Gastrocnemius medialis (tissue), 4 donors: Measurements from ENCODE around the gene ABCG4. TPM values are rescaled to one million over a fixed set of nuclear protein-coding genes. Genes with fewer than 3 reads are reported as not detected.

Experiments
- ATAC-seq, 2 donors: fragments of 150-250 bp; one replicate each; pipeline ENCODE4 v1.9.1; 2016
- DNase-seq, 2 donors: peaks; one replicate each; pipeline ENCODE4 v3.0.0-alpha.2; 2019
- H3K27ac ChIP-seq, 4 donors: fragments of 200-600 bp; sonication (generic); 1 replicate in 1 of 4; 2 replicates in 3 of 4; pipeline ENCODE4 v1.5.1; 2016 to 2018; ENCODE audit warnings: mild to moderate bottlenecking in 2 of 4, moderate library complexity in 1 of 4
- H3K27me3 ChIP-seq, 3 donors: fragments of 200-600 bp; sonication (generic) in 2 of 3; 1 replicate in 1 of 3; 2 replicates in 2 of 3; pipeline versions ENCODE4 v1.5.1 to v1.6.0; 2016 to 2019; ENCODE audit warnings: mild to moderate bottlenecking in 1 of 3, moderate library complexity in 1 of 3
- H3K36me3 ChIP-seq, 2 donors: fragments of 200-600 bp; sonication (generic) in 1 of 2; one replicate each; pipeline ENCODE4 v1.5.1; 2017 to 2018
- H3K4me1 ChIP-seq, 2 donors: fragments of 200-600 bp; sonication (generic) in 1 of 2; one replicate each; pipeline ENCODE4 v1.5.1; 2016 to 2017; ENCODE audit warnings: mild to moderate bottlenecking in 2 of 2
- H3K4me3 ChIP-seq, 4 donors: fragments of 200-600 bp; sonication (generic) in 3 of 4; 1 replicate in 1 of 4; 2 replicates in 3 of 4; pipeline ENCODE4 v1.5.1; 2016 to 2019; ENCODE audit warnings: mild to moderate bottlenecking in 2 of 4
- H3K9me3 ChIP-seq, 3 donors: fragments of 200-600 bp; sonication (generic) in 2 of 3; 1 replicate in 1 of 3; 2 replicates in 2 of 3; pipeline ENCODE4 v1.5.1; 2016 to 2019
- CTCF ChIP-seq, 5 experiments: fragments of 450-650 bp in 3 of 5; fragments of 200-600 bp in 2 of 5; sonication (generic) in 2 of 5; IDR thresholded peaks in 4 of 5; conservative IDR thresholded peaks in 1 of 5; 1 replicate in 4 of 5; 2 replicates in 1 of 5; pipeline ENCODE4 v1.5.1; 2016 to 2019; ENCODE audit warnings: antibody characterized with exemption in 5 of 5, mild to moderate bottlenecking in 3 of 5, moderate library complexity in 3 of 5
- POLR2A ChIP-seq, 2 donors: fragments of 450-650 bp; IDR thresholded peaks; one replicate each; pipeline ENCODE4 v1.6.1; 2017; ENCODE audit warnings: antibody characterized with exemption in 2 of 2, mild to moderate bottlenecking in 2 of 2, moderate library complexity in 2 of 2
- in situ Hi-C, 4 donors: fragments of 200-750 bp; cut with MboI; loops; one replicate each; pipeline versions ENCODE4 v1.15.0 to v1.8.0; 2017; ENCODE audit warnings: low sequenced_read_pairs in 4 of 4
- intact Hi-C: fragments of 100-400 bp; cut with DNase I; formaldehyde crosslinking; loops from one replicate; pipeline ENCODE4 v1.15.1; 2023; ENCODE audit warnings: low total_unique reads
- total RNA-seq, 4 donors: library from RNA; depleted of rRNA; stranded (reverse); fragments of >200 nt; gene quantifications; one replicate each; pipeline versions ENCODE4 v1.1.0 to v1.2.3, GENCODE V29; 2016

ABCG4 gene
- total RNA-seq, 4 donors from 2014 or later, result not detected

- in situ Hi-C loops (no loop called here), intact Hi-C loops (no loop called here)
- TF ChIP-seq POLR2A (IDR thresholded peaks at IDR 0.05) (no peak), CTCF (IDR thresholded peaks at IDR 0.05 in 4 of 5, conservative IDR thresholded peaks at IDR 0.05 in 1 of 5) (no peak)
- no peak overlapping the region for H3K27ac ChIP-seq
- no peaks in the 10 kb centered on the region for H3K27me3 ChIP-seq
- ATAC-seq (no peak), DNase-seq (no peak)
- H3K4me1 ChIP-seq, result no peaks in the 10 kb centered on the region
- no peaks in the 10 kb centered on the region for H3K9me3 ChIP-seq
- H3K36me3 ChIP-seq, result peaks cover 0 to 41% of the 10 kb centered on the region in 2 donors
- no peak overlapping the region for H3K4me3 ChIP-seq
These were observed 29.4 kb downstream of the ABCG4 start for GRCh38 chr11:119178166-119178680.

- Histone ChIP-seq H3K27ac (no peak overlapping the region), H3K9me3 (no peaks in the 10 kb centered on the region), H3K4me3 (no peak overlapping the region), H3K4me1 (no peaks in the 10 kb centered on the region), H3K36me3 (peaks cover 0 to 32% of the 10 kb centered on the region in 2 donors), H3K27me3 (no peaks in the 10 kb centered on the region)
- ATAC-seq, result no peak
- DNase-seq, result no peak
- intact Hi-C loops, result no loop called here
- in situ Hi-C loops, result no loop called here
- TF ChIP-seq POLR2A (IDR thresholded peaks at IDR 0.05), result no peak
- TF ChIP-seq CTCF (IDR thresholded peaks at IDR 0.05 in 4 of 5, conservative IDR thresholded peaks at IDR 0.05 in 1 of 5), result no peak
These were observed 30.5 kb downstream of the ABCG4 start for GRCh38 chr11:119179342-119179741.

GRCh38 chr11:119179983-119180382 is 31.1 kb downstream of the ABCG4 start:
- in situ Hi-C loops (no loop called here), intact Hi-C loops (no loop called here)
- Histone ChIP-seq H3K27ac (no peak overlapping the region), H3K4me3 (no peak overlapping the region), H3K4me1 (no peaks in the 10 kb centered on the region), H3K9me3 (no peaks in the 10 kb centered on the region), H3K27me3 (no peaks in the 10 kb centered on the region), H3K36me3 (peaks cover 0 to 26% of the 10 kb centered on the region in 2 donors)
- no peak for DNase-seq
- no peak for ATAC-seq
- TF ChIP-seq POLR2A (IDR thresholded peaks at IDR 0.05), result no peak
- TF ChIP-seq CTCF (IDR thresholded peaks at IDR 0.05 in 4 of 5, conservative IDR thresholded peaks at IDR 0.05 in 1 of 5), result no peak

GRCh38 chr11:119180729-119181676 is 32.2 kb downstream of the ABCG4 start:
- Histone ChIP-seq H3K9me3 (no peaks in the 10 kb centered on the region), H3K27me3 (no peaks in the 10 kb centered on the region), H3K36me3 (peaks cover 0 to 23% of the 10 kb centered on the region in 2 donors), H3K4me3 (no peak overlapping the region), H3K27ac (no peak overlapping the region), H3K4me1 (no peaks in the 10 kb centered on the region)
- in situ Hi-C loops (no loop called here), intact Hi-C loops (no loop called here)
- TF ChIP-seq POLR2A (IDR thresholded peaks at IDR 0.05) (no peak), CTCF (IDR thresholded peaks at IDR 0.05 in 4 of 5, conservative IDR thresholded peaks at IDR 0.05 in 1 of 5) (no peak)
- ATAC-seq, result no peak
- no peak for DNase-seq
